ENCODE results near the gene PKD1L1.

DNA sequence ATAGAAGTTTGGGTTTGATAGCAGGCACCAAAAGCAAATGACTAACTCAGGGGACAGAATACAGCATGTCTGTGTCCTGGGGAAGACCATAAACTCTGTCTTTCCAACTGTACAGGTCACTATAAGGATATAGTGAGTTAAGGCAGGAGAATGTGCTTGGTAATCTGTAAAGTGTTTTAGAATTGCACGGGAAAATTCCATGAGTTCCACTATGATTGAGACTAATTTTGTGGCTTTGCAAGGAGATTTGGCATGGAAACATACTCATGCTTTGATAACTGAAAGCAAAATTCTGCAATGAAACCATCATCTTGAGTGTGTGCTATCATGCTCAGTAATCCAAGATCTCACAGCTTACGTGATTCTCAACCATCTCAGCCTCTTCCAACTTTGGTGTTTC lies 152.6 kb downstream of the PKD1L1 start:
- TF ChIP-seq EZH2 (IDR thresholded peaks at IDR 0.05) (no peak), POLR2AphosphoS5 (IDR thresholded peaks at IDR 0.05; ENCODE audit: borderline replicate concordance, low read depth, low read length) (no peak), FOXP2 (optimal IDR thresholded peaks at IDR 0.05; ENCODE audit: control extremely low read depth, extremely low read length, insufficient read depth) (no peak)
